ENCODE data around the gene ZNF445. TPM values are rescaled to one million over a fixed set of nuclear protein-coding genes. Genes with fewer than 3 reads are reported as not detected.
A peak's percentile ranks its signal among the peaks of the same experiment; 100 is the strongest.

ZNF445 gene
- 17.5 to 22.8 TPM (median 20.4 TPM) in 3 replicates for total RNA-seq
- long read RNA-seq, partial matches to known transcripts: 0 of 36 reads
- long read RNA-seq, other reads (novel, unspliced or antisense): 36 of 36 reads

GRCh38 chr3:44477312-44478030 is at the start of gene ZNF445:
TSS of gene ZNF445 (minus strand) at chr3:44477670. CDS start at chr3:44455549, 22,121 bp downstream.
- Mint-ChIP-seq H3K4me1 (ENCODE audit: low read depth) (peaks cover 33% of the 10 kb centered on the region), H3K27ac (ENCODE audit: unreplicated experiment) (peak within 1 kb of the TSS; percentile 94), H3K36me3 (ENCODE audit: low read depth) (no peaks in the 10 kb centered on the region), H3K27me3 (ENCODE audit: low read depth) (no peaks in the 10 kb centered on the region), H3K9me3 (ENCODE audit: low read depth) (no peaks in the 10 kb centered on the region), H3K4me3 (ENCODE audit: unreplicated experiment) (peak within 1 kb of the TSS; percentile 92)
- peak; percentile 95 for DNase-seq (ENCODE audit: low spot score)
- TF ChIP-seq, protein P1, sequence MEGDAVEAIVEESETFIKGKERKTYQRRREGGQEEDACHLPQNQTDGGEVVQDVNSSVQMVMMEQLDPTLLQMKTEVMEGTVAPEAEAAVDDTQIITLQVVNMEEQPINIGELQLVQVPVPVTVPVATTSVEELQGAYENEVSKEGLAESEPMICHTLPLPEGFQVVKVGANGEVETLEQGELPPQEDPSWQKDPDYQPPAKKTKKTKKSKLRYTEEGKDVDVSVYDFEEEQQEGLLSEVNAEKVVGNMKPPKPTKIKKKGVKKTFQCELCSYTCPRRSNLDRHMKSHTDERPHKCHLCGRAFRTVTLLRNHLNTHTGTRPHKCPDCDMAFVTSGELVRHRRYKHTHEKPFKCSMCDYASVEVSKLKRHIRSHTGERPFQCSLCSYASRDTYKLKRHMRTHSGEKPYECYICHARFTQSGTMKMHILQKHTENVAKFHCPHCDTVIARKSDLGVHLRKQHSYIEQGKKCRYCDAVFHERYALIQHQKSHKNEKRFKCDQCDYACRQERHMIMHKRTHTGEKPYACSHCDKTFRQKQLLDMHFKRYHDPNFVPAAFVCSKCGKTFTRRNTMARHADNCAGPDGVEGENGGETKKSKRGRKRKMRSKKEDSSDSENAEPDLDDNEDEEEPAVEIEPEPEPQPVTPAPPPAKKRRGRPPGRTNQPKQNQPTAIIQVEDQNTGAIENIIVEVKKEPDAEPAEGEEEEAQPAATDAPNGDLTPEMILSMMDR (IDR thresholded peaks at IDR 0.05): peak; percentile 21

DNA sequence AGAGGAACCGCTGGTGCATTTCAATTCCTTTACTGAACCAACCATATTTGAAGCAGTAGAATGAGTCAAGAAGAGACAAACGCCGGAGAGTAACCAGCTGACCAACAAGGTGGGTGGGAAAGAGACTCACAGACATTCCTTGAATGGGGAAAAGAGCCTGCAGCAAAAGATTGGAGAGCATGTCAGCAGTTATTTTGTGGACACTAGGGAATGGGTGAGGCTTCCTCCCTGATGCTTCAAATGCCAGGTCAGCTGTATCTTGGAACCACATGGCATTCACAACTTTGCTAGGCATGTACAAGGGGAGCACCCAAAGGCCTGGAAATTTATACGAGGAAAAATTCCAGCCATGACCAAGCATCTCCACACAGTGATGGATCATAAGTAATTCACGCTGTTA is 47.6 kb upstream of the ZNF445 start:
- H3K27ac Mint-ChIP-seq (ENCODE audit: unreplicated experiment): no peak overlapping the region
- TF ChIP-seq, protein P1 (IDR thresholded peaks at IDR 0.05): no peak
- H3K9me3 Mint-ChIP-seq (ENCODE audit: low read depth): no peaks in the 10 kb centered on the region
- H3K27me3 Mint-ChIP-seq (ENCODE audit: low read depth): peaks cover 55% of the 10 kb centered on the region
- H3K4me1 Mint-ChIP-seq (ENCODE audit: low read depth): no peaks in the 10 kb centered on the region
- H3K36me3 Mint-ChIP-seq (ENCODE audit: low read depth): no peaks in the 10 kb centered on the region
- H3K4me3 Mint-ChIP-seq (ENCODE audit: unreplicated experiment): no peak overlapping the region
- DNase-seq (ENCODE audit: low spot score): no peak

DNA sequence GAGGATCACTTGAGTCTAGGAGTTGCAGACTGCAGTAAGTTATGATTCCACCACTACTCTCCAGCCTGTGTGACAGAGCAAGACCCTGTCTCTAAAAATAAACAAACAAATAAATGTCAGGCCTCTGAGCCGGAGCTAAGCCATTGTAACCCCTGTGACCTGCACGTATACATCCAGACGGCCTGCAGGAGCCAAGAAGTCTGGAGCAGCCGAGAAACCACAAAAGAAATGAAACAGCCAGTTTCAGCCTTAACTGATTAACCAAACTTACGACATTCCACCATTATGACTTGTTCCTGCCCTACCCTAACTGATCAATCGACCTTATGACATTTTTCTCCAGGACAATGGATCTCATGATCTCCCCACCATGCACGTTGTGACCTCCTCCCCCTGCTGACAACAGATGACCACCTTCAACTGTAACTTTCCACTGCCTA is 45.0 kb upstream of the ZNF445 start:
- TF ChIP-seq, protein P1 (IDR thresholded peaks at IDR 0.05): no peak
- H3K9me3 Mint-ChIP-seq (ENCODE audit: low read depth): no peaks in the 10 kb centered on the region
- no peak for DNase-seq (ENCODE audit: low spot score)
- no peak overlapping the region for H3K27ac Mint-ChIP-seq (ENCODE audit: unreplicated experiment)
- no peaks in the 10 kb centered on the region for H3K36me3 Mint-ChIP-seq (ENCODE audit: low read depth)
- H3K4me1 Mint-ChIP-seq (ENCODE audit: low read depth): no peaks in the 10 kb centered on the region
- peaks cover 37% of the 10 kb centered on the region for H3K27me3 Mint-ChIP-seq (ENCODE audit: low read depth)
- no peak overlapping the region for H3K4me3 Mint-ChIP-seq (ENCODE audit: unreplicated experiment)

- Mint-ChIP-seq H3K27ac (ENCODE audit: unreplicated experiment) (no peak overlapping the region), H3K4me1 (ENCODE audit: low read depth) (no peaks in the 10 kb centered on the region), H3K27me3 (ENCODE audit: low read depth) (peaks cover 36% of the 10 kb centered on the region), H3K36me3 (ENCODE audit: low read depth) (no peaks in the 10 kb centered on the region), H3K9me3 (ENCODE audit: low read depth) (no peaks in the 10 kb centered on the region), H3K4me3 (ENCODE audit: unreplicated experiment) (no peak overlapping the region)
- TF ChIP-seq, protein P1 (IDR thresholded peaks at IDR 0.05): no peak
- no peak for DNase-seq (ENCODE audit: low spot score)
These were observed 44.3 kb upstream of the ZNF445 start for GRCh38 chr3:44521721-44522120.

- Mint-ChIP-seq H3K4me1 (ENCODE audit: low read depth) (no peaks in the 10 kb centered on the region), H3K9me3 (ENCODE audit: low read depth) (peaks cover 2% of the 10 kb centered on the region), H3K36me3 (ENCODE audit: low read depth) (no peaks in the 10 kb centered on the region), H3K27ac (ENCODE audit: unreplicated experiment) (no peak overlapping the region), H3K27me3 (ENCODE audit: low read depth) (peaks cover 23% of the 10 kb centered on the region), H3K4me3 (ENCODE audit: unreplicated experiment) (no peak overlapping the region)
- TF ChIP-seq, protein P1 (IDR thresholded peaks at IDR 0.05): no peak
- no peak for DNase-seq (ENCODE audit: low spot score)
These were observed 41.3 kb upstream of the ZNF445 start for GRCh38 chr3:44518782-44519156.

All from chondrocyte (in vitro differentiated cells).